Measurements from ENCODE around the gene MRPS2.

DNA sequence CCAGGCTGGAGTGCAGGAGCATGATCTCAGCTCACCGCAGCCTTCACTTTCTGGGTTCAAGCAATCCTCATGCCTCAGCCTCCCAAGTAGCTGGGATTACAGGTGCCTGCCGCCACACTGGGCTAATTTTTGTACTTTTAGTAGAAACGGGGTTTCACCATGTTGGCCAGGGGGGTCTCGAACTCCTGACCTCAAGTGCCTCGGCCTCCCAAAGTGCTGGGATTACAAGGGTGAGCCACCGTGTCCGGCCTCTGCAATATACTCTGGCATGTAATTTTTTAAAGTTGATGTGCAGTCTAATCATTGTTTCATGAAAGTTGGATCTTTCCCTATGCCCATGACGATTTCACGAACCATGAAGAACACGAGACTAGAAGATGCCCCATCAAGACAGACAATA, 49.5 kb upstream of the MRPS2 start:
- no peak for TF ChIP-seq EZH2 (IDR thresholded peaks at IDR 0.05; ENCODE audit: borderline replicate concordance)
- TF ChIP-seq, protein P1, sequence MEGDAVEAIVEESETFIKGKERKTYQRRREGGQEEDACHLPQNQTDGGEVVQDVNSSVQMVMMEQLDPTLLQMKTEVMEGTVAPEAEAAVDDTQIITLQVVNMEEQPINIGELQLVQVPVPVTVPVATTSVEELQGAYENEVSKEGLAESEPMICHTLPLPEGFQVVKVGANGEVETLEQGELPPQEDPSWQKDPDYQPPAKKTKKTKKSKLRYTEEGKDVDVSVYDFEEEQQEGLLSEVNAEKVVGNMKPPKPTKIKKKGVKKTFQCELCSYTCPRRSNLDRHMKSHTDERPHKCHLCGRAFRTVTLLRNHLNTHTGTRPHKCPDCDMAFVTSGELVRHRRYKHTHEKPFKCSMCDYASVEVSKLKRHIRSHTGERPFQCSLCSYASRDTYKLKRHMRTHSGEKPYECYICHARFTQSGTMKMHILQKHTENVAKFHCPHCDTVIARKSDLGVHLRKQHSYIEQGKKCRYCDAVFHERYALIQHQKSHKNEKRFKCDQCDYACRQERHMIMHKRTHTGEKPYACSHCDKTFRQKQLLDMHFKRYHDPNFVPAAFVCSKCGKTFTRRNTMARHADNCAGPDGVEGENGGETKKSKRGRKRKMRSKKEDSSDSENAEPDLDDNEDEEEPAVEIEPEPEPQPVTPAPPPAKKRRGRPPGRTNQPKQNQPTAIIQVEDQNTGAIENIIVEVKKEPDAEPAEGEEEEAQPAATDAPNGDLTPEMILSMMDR (IDR thresholded peaks at IDR 0.05; ENCODE audit: poor library complexity) = no peak
- no peak for TF ChIP-seq EZH2phosphoT487 (IDR thresholded peaks at IDR 0.05; ENCODE audit: low read depth, severe bottlenecking, unreplicated experiment)
